Measurements from ENCODE around the gene USP13.

USP13 gene

GRCh38 chr3:179822296-179822695 is 169.5 kb downstream of the USP13 start:
- no peak for DNase-seq (ENCODE audit: low spot score)
- TF ChIP-seq CTCF (IDR thresholded peaks at IDR 0.05; ENCODE audit: borderline replicate concordance, control extremely low read depth, extremely low read depth, insufficient read depth, missing control alignments): no peak
- in situ Hi-C loops (cut with MboI; ENCODE audit: low sequenced_read_pairs, unreplicated experiment): loop anchor here (25.0 kb wide), 1 partner anchor 765 kb away; no protein-coding TSS in a partner anchor

GRCh38 chr3:179825527-179826246 is 172.8 kb downstream of the USP13 start:
- in situ Hi-C loops (cut with MboI; ENCODE audit: low sequenced_read_pairs, unreplicated experiment): no loop called here
- DNase-seq (ENCODE audit: low spot score): no peak
- TF ChIP-seq CTCF (IDR thresholded peaks at IDR 0.05; ENCODE audit: borderline replicate concordance, control extremely low read depth, extremely low read depth, insufficient read depth, missing control alignments): no peak

- TF ChIP-seq CTCF (IDR thresholded peaks at IDR 0.05; ENCODE audit: borderline replicate concordance, control extremely low read depth, extremely low read depth, insufficient read depth, missing control alignments): no peak
- in situ Hi-C loops (cut with MboI; ENCODE audit: low sequenced_read_pairs, unreplicated experiment): no loop called here
- DNase-seq (ENCODE audit: low spot score): no peak
Observed at GRCh38 chr3:179826247-179826637, 173.4 kb downstream of the USP13 start.

GRCh38 chr3:179828738-179829137 is 175.9 kb downstream of the USP13 start:
- DNase-seq (ENCODE audit: low spot score): no peak
- TF ChIP-seq CTCF (IDR thresholded peaks at IDR 0.05; ENCODE audit: borderline replicate concordance, control extremely low read depth, extremely low read depth, insufficient read depth, missing control alignments): no peak
- in situ Hi-C loops (cut with MboI; ENCODE audit: low sequenced_read_pairs, unreplicated experiment): no loop called here

GRCh38 chr3:179829401-179829800 is 176.6 kb downstream of the USP13 start:
- in situ Hi-C loops (cut with MboI; ENCODE audit: low sequenced_read_pairs, unreplicated experiment): no loop called here
- DNase-seq (ENCODE audit: low spot score): no peak
- TF ChIP-seq CTCF (IDR thresholded peaks at IDR 0.05; ENCODE audit: borderline replicate concordance, control extremely low read depth, extremely low read depth, insufficient read depth, missing control alignments): no peak

GRCh38 chr3:179832333-179832854 is 179.6 kb downstream of the USP13 start:
- no peak for TF ChIP-seq CTCF (IDR thresholded peaks at IDR 0.05; ENCODE audit: borderline replicate concordance, control extremely low read depth, extremely low read depth, insufficient read depth, missing control alignments)
- in situ Hi-C loops (cut with MboI; ENCODE audit: low sequenced_read_pairs, unreplicated experiment): no loop called here
- no peak for DNase-seq (ENCODE audit: low spot score)
